HCT116 (cell line): ENCODE data around the gene PLAC8. TPM values are rescaled to one million over a fixed set of nuclear protein-coding genes. Genes with fewer than 3 reads are reported as not detected.
"Not testable (repeated sequence)": the region's sequence is repeated elsewhere in the genome, so short reads cannot be mapped to it uniquely, and the experiment has no call there.

ENCODE experiments used
- ATAC-seq: fragments of 200-7000 bp; cut with Tn5 transposase; 2 replicates; pipeline ENCODE4 v1.9.1; 2020; ENCODE audit warnings: mild to moderate bottlenecking, moderate library complexity
- BruUV-seq: library from RNA; stranded (reverse); fragments of 400-500 nt; replicated peaks from 2 replicates; lab custom pipeline; 2021; lab: Mats Ljungman, UMichigan
- CTCF ChIA-PET: fragments of 300-600 bp; sonication (Branson Sonifier 250); formaldehyde crosslinking; loops from one replicate; lab custom pipeline; 2021; ENCODE audit warnings: antibody characterized with exemption; lab: Charles Lee
- POLR2A ChIA-PET: fragments of 300-600, 350-600 bp; sonication (Branson Sonifier 250); formaldehyde crosslinking; loops from one replicate; lab custom pipeline; 2021; ENCODE audit warnings: antibody characterized with exemption; lab: Charles Lee
- RAD21 ChIA-PET, 2 experiments: fragments of 300-600 bp; sonication (Branson Sonifier 250); formaldehyde crosslinking; loops; one replicate each; lab custom pipeline; 2023; ENCODE audit warnings: low total read pairs in 2 of 2; ENCODE audit not compliant: uncharacterized antibody in 2 of 2, unreplicated experiment in 2 of 2, low non-redundant PET in 1 of 2; lab: Charles Lee
- DNase-seq: peaks from one replicate; pipeline ENCODE4 v3.0.0-alpha.2; 2010; ENCODE audit warnings: low read depth, low spot score
- H2AFZ ChIP-seq: fragments of 200-600 bp; shearing (Covaris generic), sonication (generic); 2 replicates; pipeline ENCODE4 v1.6.1; 2017; ENCODE audit warnings: low read depth, mixed run types, mixed read lengths, antibody characterized with exemption, low read length; ENCODE audit not compliant: poor library complexity, severe bottlenecking
- H3K27ac ChIP-seq: 2 replicates; pipeline ENCODE4 v1.5.1; 2012; ENCODE audit warnings: low read depth, low read length
- H3K27me3 ChIP-seq: fragments of 200-600 bp; sonication (generic); 2 replicates; pipeline ENCODE4 v1.6.1; 2016; ENCODE audit warnings: mixed run types, low read length, mixed read lengths; ENCODE audit not compliant: insufficient read depth
- H3K36me3 ChIP-seq, 2 experiments: fragments of 200-500 bp in 1 of 2; fragments of 200-600 bp in 1 of 2; sonication (Bioruptor generic) in 1 of 2; sonication (generic) in 1 of 2; 2 replicates each; pipeline versions ENCODE4 v1.5.1 to v1.6.1; 2014 to 2016; ENCODE audit warnings: low read length in 2 of 2, inconsistent platforms in 1 of 2, mixed read lengths in 1 of 2, mixed run types in 1 of 2; ENCODE audit not compliant: insufficient read depth in 2 of 2, control insufficient read depth in 1 of 2
- H3K4me1 ChIP-seq, 2 experiments: fragments of 200-600 bp in 1 of 2; sonication (generic) in 1 of 2; 2 replicates each; pipeline versions ENCODE4 v1.5.1 to v1.6.1; 2012 to 2017; ENCODE audit warnings: low read length in 2 of 2, inconsistent platforms in 1 of 2, mild to moderate bottlenecking in 1 of 2, mixed read lengths in 1 of 2, mixed run types in 1 of 2, moderate library complexity in 1 of 2; ENCODE audit not compliant: insufficient read depth in 2 of 2, control insufficient read depth in 1 of 2
- H3K4me2 ChIP-seq: fragments of 200-600 bp; sonication (generic); 2 replicates; pipeline ENCODE4 v1.6.1; 2017; ENCODE audit warnings: mixed run types, low read length, mixed read lengths
- H3K4me3 ChIP-seq, 2 experiments: fragments of 200-600 bp in 1 of 2; sonication (generic) in 1 of 2; replicated peaks in 1 of 2; 2 replicates each; pipeline ENCODE4 v1.5.1; 2011 to 2016; ENCODE audit warnings: low read length in 2 of 2, control low read depth in 1 of 2, low read depth in 1 of 2, mild to moderate bottlenecking in 1 of 2, mixed read lengths in 1 of 2, mixed run types in 1 of 2
- H3K79me2 ChIP-seq: fragments of 200-600 bp; sonication (generic); 2 replicates; pipeline ENCODE4 v1.6.1; 2017; ENCODE audit warnings: mild to moderate bottlenecking, mixed run types, low read length, moderate library complexity, mixed read lengths; ENCODE audit not compliant: insufficient read depth
- H3K9ac ChIP-seq: fragments of 200-600 bp; sonication (generic); 2 replicates; pipeline ENCODE4 v1.6.1; 2016; ENCODE audit warnings: low read length, mixed read lengths
- H3K9me2 ChIP-seq: fragments of 200-600 bp; sonication (generic), shearing (Covaris generic); 2 replicates; pipeline ENCODE4 v1.6.1; 2017; ENCODE audit warnings: mixed run types, mild to moderate bottlenecking, moderate library complexity; ENCODE audit not compliant: insufficient read depth
- H3K9me3 ChIP-seq, 2 experiments: fragments of 200-500 bp in 1 of 2; fragments of 200-600 bp in 1 of 2; sonication (Bioruptor generic) in 1 of 2; sonication (generic) in 1 of 2; 2 replicates each; pipeline ENCODE4 v1.6.1; 2014 to 2017; ENCODE audit warnings: low read length in 2 of 2, mixed read lengths in 2 of 2, inconsistent platforms in 1 of 2, low read depth in 1 of 2, mild to moderate bottlenecking in 1 of 2, mixed run types in 1 of 2, moderate library complexity in 1 of 2; ENCODE audit not compliant: control insufficient read depth in 1 of 2, insufficient read depth in 1 of 2
- H4K20me1 ChIP-seq: fragments of 200-600 bp; sonication (generic), shearing (Covaris generic); 2 replicates; pipeline ENCODE4 v1.6.1; 2017; ENCODE audit warnings: mixed run types, mild to moderate bottlenecking, moderate library complexity; ENCODE audit not compliant: insufficient read depth
- CBX3 ChIP-seq: IDR thresholded peaks from 2 replicates; pipeline ENCODE4 v1.6.1; 2012; ENCODE audit warnings: low read depth
- CEBPB ChIP-seq: IDR thresholded peaks from 2 replicates; pipeline ENCODE4 v1.6.1; 2012; ENCODE audit warnings: low read depth
- EGR1 ChIP-seq: IDR thresholded peaks from 2 replicates; pipeline ENCODE4 v1.6.1; 2012; ENCODE audit warnings: low read depth
- ELF1 ChIP-seq: IDR thresholded peaks from 2 replicates; pipeline ENCODE4 v1.6.1; 2012; ENCODE audit warnings: low read depth, borderline replicate concordance
- EZH2 ChIP-seq: fragments of 200-600 bp; sonication (generic); IDR thresholded peaks from 2 replicates; pipeline ENCODE4 v1.6.1; 2017; ENCODE audit warnings: antibody characterized with exemption, mixed run types
- POLR2A ChIP-seq: IDR thresholded peaks from 2 replicates; pipeline ENCODE4 v1.7.0; 2011; ENCODE audit warnings: borderline replicate concordance; ENCODE audit not compliant: insufficient read depth, insufficient read length; ENCODE audit errors: extremely low read depth
- POLR2AphosphoS5 ChIP-seq: IDR thresholded peaks from 2 replicates; pipeline ENCODE4 v1.6.1; 2011; ENCODE audit warnings: mild to moderate bottlenecking, low read depth, low read length, moderate library complexity
- RAD21 ChIP-seq: IDR thresholded peaks from 2 replicates; pipeline ENCODE4 v1.6.1; 2012; ENCODE audit warnings: low read depth, mild to moderate bottlenecking
- SRF ChIP-seq: IDR thresholded peaks from 2 replicates; pipeline ENCODE4 v1.6.1; 2012; ENCODE audit warnings: low read depth
- YY1 ChIP-seq: IDR thresholded peaks from 2 replicates; pipeline ENCODE4 v1.6.1; 2011; ENCODE audit warnings: low read length, low read depth, moderate library complexity, mild to moderate bottlenecking; ENCODE audit not compliant: insufficient replicate concordance; ENCODE audit errors: extremely low read depth
- intact Hi-C: fragments of 100-400 bp; cut with micrococcal nuclease; formaldehyde crosslinking; loops from 2 replicates; pipeline ENCODE4 v1.10.0; 2022
- total RNA-seq: library from RNA; stranded (reverse); gene quantifications from one replicate; pipeline ENCODE4 v1.2.1, GENCODE V29; 2021; ENCODE audit not compliant: unreplicated experiment
- TF ChIP-seq, protein P1 (sequence below): IDR thresholded peaks from 2 replicates; pipeline ENCODE4 v1.6.1; 2011; ENCODE audit warnings: mild to moderate bottlenecking, low read length, moderate library complexity; ENCODE audit not compliant: insufficient replicate concordance; ENCODE audit errors: extremely low read depth
- TF ChIP-seq, protein P2 (sequence below): IDR thresholded peaks from 2 replicates; pipeline ENCODE4 v1.6.1; 2012
- TF ChIP-seq, protein P3 (sequence below): IDR thresholded peaks from 2 replicates; pipeline ENCODE4 v1.6.1; 2012

Gene PLAC8
- total RNA-seq, 1 experiment from 2014 or later, result 0.61 TPM

DNA sequence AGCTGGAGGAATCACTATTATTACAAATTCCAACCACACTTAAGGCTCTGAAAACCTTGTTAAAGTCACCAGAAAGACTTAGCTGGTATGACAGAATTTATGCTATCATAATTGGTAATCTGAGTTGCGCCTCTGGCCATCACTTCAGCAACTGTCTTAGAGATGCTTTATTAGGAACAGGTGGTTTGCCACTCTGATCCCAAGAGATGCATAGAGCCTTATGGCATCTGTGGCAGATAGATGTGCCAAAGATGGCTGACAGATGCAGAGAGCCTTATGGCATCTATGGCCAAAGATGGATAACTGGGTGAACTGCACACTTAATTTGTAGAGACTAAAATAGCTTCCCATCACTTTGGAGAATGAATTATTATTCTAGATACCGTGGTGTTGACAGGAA lies 32.3 kb upstream of the PLAC8 start:
- Histone ChIP-seq H3K27me3 (no peaks in the 10 kb centered on the region), H2AFZ (no peak overlapping the region), H4K20me1 (no peaks in the 10 kb centered on the region), H3K9me2 (no peaks in the 10 kb centered on the region), H3K4me1 (peaks cover 6 to 13% of the 10 kb centered on the region in 2 experiments; a peak in 3 of 4 replicates), H3K4me3 (no peak overlapping the region), H3K27ac (no peak overlapping the region), H3K9me3 (no peaks in the 10 kb centered on the region), H3K9ac (no peak overlapping the region), H3K79me2 (no peaks in the 10 kb centered on the region), H3K36me3 (no peaks in the 10 kb centered on the region)
- no peak for ATAC-seq
- intact Hi-C loops, result no loop called here
- BruUV-seq, result no TSS peak
- CTCF ChIA-PET, result no interaction called here
- RAD21 ChIA-PET, result no interaction called here
- no peak for TF ChIP-seq SRF
- no peak for TF ChIP-seq RAD21
- TF ChIP-seq POLR2AphosphoS5, result no peak
- TF ChIP-seq EZH2, result no peak
- TF ChIP-seq POLR2A, result no peak
- TF ChIP-seq, protein P1, sequence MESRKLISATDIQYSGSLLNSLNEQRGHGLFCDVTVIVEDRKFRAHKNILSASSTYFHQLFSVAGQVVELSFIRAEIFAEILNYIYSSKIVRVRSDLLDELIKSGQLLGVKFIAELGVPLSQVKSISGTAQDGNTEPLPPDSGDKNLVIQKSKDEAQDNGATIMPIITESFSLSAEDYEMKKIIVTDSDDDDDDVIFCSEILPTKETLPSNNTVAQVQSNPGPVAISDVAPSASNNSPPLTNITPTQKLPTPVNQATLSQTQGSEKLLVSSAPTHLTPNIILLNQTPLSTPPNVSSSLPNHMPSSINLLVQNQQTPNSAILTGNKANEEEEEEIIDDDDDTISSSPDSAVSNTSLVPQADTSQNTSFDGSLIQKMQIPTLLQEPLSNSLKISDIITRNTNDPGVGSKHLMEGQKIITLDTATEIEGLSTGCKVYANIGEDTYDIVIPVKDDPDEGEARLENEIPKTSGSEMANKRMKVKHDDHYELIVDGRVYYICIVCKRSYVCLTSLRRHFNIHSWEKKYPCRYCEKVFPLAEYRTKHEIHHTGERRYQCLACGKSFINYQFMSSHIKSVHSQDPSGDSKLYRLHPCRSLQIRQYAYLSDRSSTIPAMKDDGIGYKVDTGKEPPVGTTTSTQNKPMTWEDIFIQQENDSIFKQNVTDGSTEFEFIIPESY, result no peak
- TF ChIP-seq CEBPB, result no peak
- TF ChIP-seq YY1, result no peak
- TF ChIP-seq ELF1, result no peak
- TF ChIP-seq, protein P2, sequence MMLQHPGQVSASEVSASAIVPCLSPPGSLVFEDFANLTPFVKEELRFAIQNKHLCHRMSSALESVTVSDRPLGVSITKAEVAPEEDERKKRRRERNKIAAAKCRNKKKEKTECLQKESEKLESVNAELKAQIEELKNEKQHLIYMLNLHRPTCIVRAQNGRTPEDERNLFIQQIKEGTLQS, result no peak
- no peak for TF ChIP-seq EGR1
- TF ChIP-seq, protein P3, sequence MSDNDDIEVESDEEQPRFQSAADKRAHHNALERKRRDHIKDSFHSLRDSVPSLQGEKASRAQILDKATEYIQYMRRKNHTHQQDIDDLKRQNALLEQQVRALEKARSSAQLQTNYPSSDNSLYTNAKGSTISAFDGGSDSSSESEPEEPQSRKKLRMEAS, result no peak
- no peak for TF ChIP-seq CBX3
- TF ChIP-seq, all 23 proteins: peak for 0
- POLR2A ChIA-PET, result no interaction called here
- no peak overlapping the region for H3K4me2 ChIP-seq
- DNase-seq, result no peak

DNA sequence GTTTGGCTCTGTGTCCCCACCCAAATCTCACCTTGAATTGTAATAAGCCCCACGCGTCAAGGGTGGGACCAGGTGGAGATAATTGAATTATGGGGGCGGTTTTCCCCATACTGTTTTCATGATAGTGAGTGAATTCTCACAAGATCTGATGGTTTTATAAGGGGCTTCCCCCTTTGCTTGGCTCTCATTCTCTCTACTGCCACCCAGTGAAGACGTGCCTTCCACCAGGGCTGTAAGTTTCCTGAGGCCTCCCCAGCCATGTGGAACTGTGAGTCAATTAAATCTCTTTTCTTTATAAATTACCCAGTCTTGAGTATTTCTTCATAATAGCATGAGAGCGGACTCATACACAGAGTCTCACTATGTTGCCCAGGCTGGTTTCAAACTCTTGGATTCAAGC lies 31.2 kb upstream of the PLAC8 start:
- H3K27ac ChIP-seq, intact Hi-C loops, H3K36me3 ChIP-seq, H3K4me3 ChIP-seq, H3K4me2 ChIP-seq, CTCF ChIA-PET, H2AFZ ChIP-seq, H3K9ac ChIP-seq, H3K9me2 ChIP-seq, H4K20me1 ChIP-seq, POLR2A ChIA-PET, ATAC-seq, H3K27me3 ChIP-seq, RAD21 ChIA-PET, BruUV-seq, DNase-seq, H3K79me2 ChIP-seq, H3K9me3 ChIP-seq: not testable (repeated sequence)
- H3K4me1 ChIP-seq, result peaks cover 5 to 10% of the 10 kb centered on the region in 2 experiments; a peak in 3 of 4 replicates
